HUES6 (cell line): ENCODE data around the gene GPAT2.
"Not testable (repeated sequence)": the region's sequence is repeated elsewhere in the genome, so short reads cannot be mapped to it uniquely, and the experiment has no call there.

Experiments
- H3K27ac ChIP-seq: 2 replicates; pipeline ENCODE4 v1.7.0; 2013; ENCODE audit warnings: low read depth, mild to moderate bottlenecking, low read length, inconsistent platforms
- H3K27me3 ChIP-seq: 2 replicates; pipeline ENCODE4 v1.6.1; 2013; ENCODE audit warnings: low read length; ENCODE audit not compliant: control insufficient read depth, insufficient read depth
- H3K36me3 ChIP-seq: 2 replicates; pipeline ENCODE4 v1.6.1; 2013; ENCODE audit warnings: low read length; ENCODE audit not compliant: control insufficient read depth, insufficient read depth
- H3K4me1 ChIP-seq: 2 replicates; pipeline ENCODE4 v1.6.1; 2013; ENCODE audit warnings: low read length; ENCODE audit not compliant: control insufficient read depth, insufficient read depth
- H3K4me3 ChIP-seq: 2 replicates; pipeline ENCODE4 v1.5.1; 2013; ENCODE audit warnings: low read depth, low read length
- H3K9ac ChIP-seq: one replicate; pipeline ENCODE4 v1.6.1; 2013; ENCODE audit warnings: mild to moderate bottlenecking, low read length
- H3K9me3 ChIP-seq: 2 replicates; pipeline ENCODE4 v1.6.1; 2013; ENCODE audit warnings: low read depth, low read length; ENCODE audit not compliant: control insufficient read depth, insufficient read depth

GPAT2 gene

DNA sequence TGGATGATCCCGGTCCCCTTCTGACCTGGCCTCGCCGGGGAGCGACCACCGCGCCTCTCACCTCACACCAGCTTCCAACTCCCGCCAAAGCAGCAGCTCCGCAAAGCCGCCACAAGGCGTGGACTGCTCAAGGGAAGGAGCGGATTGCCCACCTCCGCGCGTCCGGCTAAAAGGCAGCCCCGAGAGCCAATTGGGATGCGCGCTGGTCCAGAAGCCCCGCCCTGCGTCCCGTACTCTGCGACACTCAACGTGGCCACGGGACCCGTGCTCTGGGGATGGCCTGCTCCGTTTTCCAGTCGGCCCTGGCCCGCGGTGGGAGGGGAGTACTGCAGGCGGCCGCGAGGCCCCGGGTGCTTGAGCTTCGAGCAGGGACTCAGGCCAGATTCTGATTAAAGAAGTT lies at the start of gene GPAT2:
Gene GPAT2 (minus strand): TSS at position 125 of the 400 bp plus-strand sequence. CDS start 2,557 bp downstream, outside the sequence.
- not testable (repeated sequence) for H3K9me3 ChIP-seq, H3K27me3 ChIP-seq, H3K27ac ChIP-seq, H3K9ac ChIP-seq, H3K36me3 ChIP-seq, H3K4me3 ChIP-seq, H3K4me1 ChIP-seq

GRCh38 chr2:96083989-96084857 lies 49.5 kb upstream of the GPAT2 start:
- Histone ChIP-seq H3K9me3 (no peaks in the 10 kb centered on the region), H3K27me3 (no peaks in the 10 kb centered on the region; the same call in 1 of the 2 replicates), H3K4me3 (no peak overlapping the region), H3K36me3 (no peaks in the 10 kb centered on the region), H3K4me1 (no peaks in the 10 kb centered on the region), H3K27ac (no peak overlapping the region), H3K9ac (no peak overlapping the region)

DNA sequence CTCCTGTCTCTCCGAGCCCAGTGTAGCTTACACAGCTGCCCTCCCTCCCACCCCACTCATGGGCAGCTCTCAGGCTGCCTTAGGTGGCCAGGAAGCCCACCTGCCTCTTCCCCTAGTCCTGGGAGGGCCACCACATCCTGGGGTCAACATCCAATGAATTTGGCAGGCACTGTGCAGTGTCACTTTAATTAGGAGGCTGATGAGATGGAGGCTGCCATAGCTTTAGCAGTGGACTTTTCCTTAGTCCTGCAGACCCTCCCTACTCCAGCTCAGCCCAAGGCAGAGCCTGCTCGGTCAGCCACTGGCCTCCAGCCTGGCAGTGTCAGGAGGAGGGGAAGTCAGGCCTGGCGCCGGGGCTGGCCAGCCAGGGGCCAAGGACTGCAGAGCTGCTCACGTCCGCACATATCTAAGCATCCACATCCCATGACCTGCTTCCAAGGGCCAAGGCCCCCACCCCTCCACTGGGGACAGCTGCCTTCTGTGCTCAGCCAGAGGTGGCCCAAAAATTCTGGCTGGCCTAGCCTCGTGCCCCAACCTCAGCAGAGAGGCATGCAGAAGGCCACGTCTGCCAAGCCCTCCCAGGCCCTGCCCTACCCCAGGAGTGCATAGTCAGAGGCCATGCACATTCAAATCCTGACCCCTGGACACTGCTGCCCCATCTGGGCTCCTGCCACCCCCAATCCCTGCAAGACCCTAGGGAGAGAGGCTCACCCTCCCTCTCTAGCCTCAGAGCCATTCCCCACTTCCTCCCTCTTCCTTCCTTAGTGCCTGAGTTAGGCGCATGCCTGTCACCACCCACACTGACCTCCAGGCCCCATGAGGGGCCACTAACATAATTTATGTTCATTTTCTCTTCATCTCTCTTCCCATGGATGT lies 48.6 kb upstream of the GPAT2 start:
- H3K27ac ChIP-seq: no peak overlapping the region
- no peaks in the 10 kb centered on the region for H3K4me1 ChIP-seq
- no peaks in the 10 kb centered on the region for H3K36me3 ChIP-seq
- H3K27me3 ChIP-seq: no peaks in the 10 kb centered on the region; the same call in 1 of the 2 replicates
- no peaks in the 10 kb centered on the region for H3K9me3 ChIP-seq
- H3K4me3 ChIP-seq: no peak overlapping the region
- H3K9ac ChIP-seq: no peak overlapping the region

GRCh38 chr2:96082211-96083063 lies 47.7 kb upstream of the GPAT2 start:
- Histone ChIP-seq H3K36me3 (no peaks in the 10 kb centered on the region), H3K4me3 (no peak overlapping the region), H3K4me1 (no peaks in the 10 kb centered on the region), H3K9ac (no peak overlapping the region), H3K9me3 (no peaks in the 10 kb centered on the region), H3K27ac (no peak overlapping the region), H3K27me3 (no peaks in the 10 kb centered on the region; the same call in 1 of the 2 replicates)

DNA sequence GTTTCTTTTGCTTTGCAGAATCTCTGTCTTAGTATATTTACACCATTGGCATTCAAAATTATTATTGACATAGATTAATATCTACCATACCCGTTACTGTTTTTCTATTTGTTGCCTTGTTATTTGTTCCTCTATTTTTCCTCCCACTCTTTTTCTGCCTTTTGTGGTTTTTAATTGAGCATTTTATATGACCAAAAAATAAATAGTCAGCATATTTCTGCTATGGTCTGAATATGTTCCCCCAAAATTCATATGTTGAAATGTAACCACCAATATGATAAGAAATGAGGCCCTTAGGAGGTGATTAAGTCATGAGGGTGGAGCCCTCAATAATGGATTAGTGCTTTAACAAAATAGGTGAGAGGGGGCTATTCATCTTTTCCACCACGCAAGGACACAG lies 46.3 kb upstream of the GPAT2 start:
- Histone ChIP-seq H3K4me3 (no peak overlapping the region), H3K27ac (no peak overlapping the region), H3K9me3 (no peaks in the 10 kb centered on the region), H3K36me3 (no peaks in the 10 kb centered on the region), H3K9ac (no peak overlapping the region), H3K4me1 (no peaks in the 10 kb centered on the region), H3K27me3 (no peaks in the 10 kb centered on the region; the same call in 1 of the 2 replicates)

DNA sequence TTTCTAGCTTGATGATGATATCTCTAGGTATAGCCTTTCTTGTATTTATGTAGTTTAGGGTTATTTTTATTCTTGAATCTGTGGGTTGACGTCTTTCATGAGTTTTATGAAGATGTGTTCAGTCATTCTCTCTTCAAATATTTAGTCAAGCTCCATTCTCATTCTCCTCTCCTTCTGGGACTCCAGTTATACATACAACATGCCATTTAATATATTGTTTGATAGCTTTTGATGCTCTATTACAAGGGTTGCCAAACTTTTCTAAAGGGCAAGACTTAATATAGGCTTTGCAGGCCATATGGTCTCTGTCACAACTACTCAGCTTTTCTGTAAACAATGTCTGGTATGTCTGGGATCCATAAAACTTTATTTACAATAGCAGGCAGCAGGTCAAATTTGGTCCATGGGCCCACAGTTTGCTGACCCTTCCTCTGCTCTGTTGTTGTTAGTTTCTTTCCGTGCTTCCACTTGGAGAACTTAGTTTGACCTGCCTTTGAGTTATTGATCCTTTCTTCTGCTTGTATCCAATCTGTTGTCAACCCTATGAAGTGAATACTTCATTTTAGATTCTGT lies 40.6 kb upstream of the GPAT2 start:
- H3K4me3 ChIP-seq: no peak overlapping the region
- no peaks in the 10 kb centered on the region; the same call in 1 of the 2 replicates for H3K27me3 ChIP-seq
- H3K4me1 ChIP-seq: no peaks in the 10 kb centered on the region
- no peaks in the 10 kb centered on the region for H3K36me3 ChIP-seq
- no peak overlapping the region for H3K27ac ChIP-seq
- no peak overlapping the region for H3K9ac ChIP-seq
- no peaks in the 10 kb centered on the region for H3K9me3 ChIP-seq

GRCh38 chr2:96074156-96074555 lies 39.4 kb upstream of the GPAT2 start:
- Histone ChIP-seq H3K9ac (no peak overlapping the region), H3K27ac (no peak overlapping the region), H3K9me3 (no peaks in the 10 kb centered on the region), H3K27me3 (no peaks in the 10 kb centered on the region; the same call in 1 of the 2 replicates), H3K36me3 (no peaks in the 10 kb centered on the region), H3K4me3 (no peak overlapping the region), H3K4me1 (no peaks in the 10 kb centered on the region)

- H3K36me3 ChIP-seq: no peaks in the 10 kb centered on the region
- no peak overlapping the region for H3K9ac ChIP-seq
- H3K27me3 ChIP-seq: no peaks in the 10 kb centered on the region
- H3K9me3 ChIP-seq: no peaks in the 10 kb centered on the region
- no peak overlapping the region for H3K4me3 ChIP-seq
- H3K27ac ChIP-seq: no peak overlapping the region
- H3K4me1 ChIP-seq: no peaks in the 10 kb centered on the region
Measured at GRCh38 chr2:96073170-96073775, 38.6 kb upstream of the GPAT2 start.

GRCh38 chr2:96072746-96073145 lies 38.0 kb upstream of the GPAT2 start:
- Histone ChIP-seq H3K27me3 (no peaks in the 10 kb centered on the region), H3K36me3 (no peaks in the 10 kb centered on the region), H3K27ac (no peak overlapping the region), H3K9ac (no peak overlapping the region), H3K4me3 (no peak overlapping the region), H3K9me3 (no peaks in the 10 kb centered on the region), H3K4me1 (no peaks in the 10 kb centered on the region)

GRCh38 chr2:96071977-96072491 lies 37.3 kb upstream of the GPAT2 start:
- not testable (repeated sequence) for H3K36me3 ChIP-seq, H3K4me1 ChIP-seq, H3K27ac ChIP-seq, H3K27me3 ChIP-seq, H3K9ac ChIP-seq, H3K9me3 ChIP-seq, H3K4me3 ChIP-seq
